Measurements from ENCODE around the gene ZFR.
"Not testable (repeated sequence)": the region's sequence is repeated elsewhere in the genome, so short reads cannot be mapped to it uniquely, and the experiment has no call there.

The ZFR gene

GRCh38 chr5:32315221-32316014 is 129.1 kb downstream of the ZFR start:
- no peak for DNase-seq

- DNase-seq = no peak
Measured at GRCh38 chr5:32314658-32315057, 129.9 kb downstream of the ZFR start.

- not testable (repeated sequence) for DNase-seq
Measured at GRCh38 chr5:32314152-32314488, 130.4 kb downstream of the ZFR start.

- peak; percentile 98 for DNase-seq
Measured at GRCh38 chr5:32312595-32313332, 131.8 kb downstream of the ZFR start, which contains the start of gene MTMR12. Gene MTMR12 (minus strand): TSS chr5:32312939. CDS start chr5:32312838, 101 bp downstream.

- DNase-seq = no peak
Measured at GRCh38 chr5:32312197-32312594, 132.3 kb downstream of the ZFR start.

- DNase-seq = no peak
Measured at GRCh38 chr5:32311404-32312196, 132.9 kb downstream of the ZFR start.

- DNase-seq = no peak
Measured at GRCh38 chr5:32309761-32310160, 134.8 kb downstream of the ZFR start.

- no peak for DNase-seq
Measured at GRCh38 chr5:32308946-32309345, 135.6 kb downstream of the ZFR start.

- no peak for DNase-seq
Measured at GRCh38 chr5:32307769-32308194, 136.8 kb downstream of the ZFR start.

GRCh38 chr5:32304622-32305021 is 139.9 kb downstream of the ZFR start:
- peak; percentile 27 for DNase-seq
